Neural progenitor cell (in vitro differentiated cells): ENCODE data around the gene IL6R. TPM values are rescaled to one million over a fixed set of nuclear protein-coding genes. Genes with fewer than 3 reads are reported as not detected.

Source experiments
- DNase-seq: peaks from one replicate; pipeline ENCODE4 v3.0.0-alpha.2; 2016; ENCODE audit warnings: low spot score
- H2AFZ ChIP-seq: fragments of 200-600 bp; sonication (generic); replicated peaks from 2 replicates; pipeline ENCODE4 v1.6.1; 2016; ENCODE audit warnings: antibody characterized with exemption
- H3F3A ChIP-seq: fragments of 200-600 bp; sonication (generic); 2 replicates; pipeline ENCODE4 v1.6.1; 2016; ENCODE audit warnings: antibody characterized with exemption, low read depth
- H3K27ac ChIP-seq: fragments of 200-600 bp; sonication (generic); 2 replicates; pipeline ENCODE4 v1.5.1; 2016; ENCODE audit warnings: mild to moderate bottlenecking
- H3K27me3 ChIP-seq: fragments of 200-600 bp; sonication (generic); 2 replicates; pipeline ENCODE4 v1.6.1; 2016; ENCODE audit warnings: mild to moderate bottlenecking, moderate library complexity
- H3K36me3 ChIP-seq: fragments of 200-600 bp; sonication (generic); 2 replicates; pipeline ENCODE4 v1.5.1; 2016
- H3K4me1 ChIP-seq: fragments of 200-600 bp; sonication (generic); 2 replicates; pipeline ENCODE4 v1.6.1; 2016; ENCODE audit warnings: mixed run types
- H3K4me2 ChIP-seq: fragments of 200-600 bp; sonication (generic); 2 replicates; pipeline ENCODE4 v1.6.1; 2016
- H3K4me3 ChIP-seq: fragments of 200-600 bp; sonication (generic); 2 replicates; pipeline ENCODE4 v1.5.1; 2016
- H3K79me2 ChIP-seq: fragments of 200-600 bp; sonication (generic); 2 replicates; pipeline ENCODE4 v1.6.1; 2016; ENCODE audit warnings: low read depth
- H3K9ac ChIP-seq: fragments of 200-600 bp; sonication (generic); 2 replicates; pipeline ENCODE4 v1.6.1; 2016
- H3K9me3 ChIP-seq: fragments of 200-600 bp; sonication (generic); 2 replicates; pipeline ENCODE4 v1.5.1; 2016; ENCODE audit warnings: low read depth
- H4K20me1 ChIP-seq: fragments of 200-600 bp; sonication (generic); 2 replicates; pipeline ENCODE4 v1.6.1; 2016; ENCODE audit warnings: low read depth
- H3K27ac Mint-ChIP-seq: 3 replicates; pipeline ENCODE4 v1.8.0; 2021; ENCODE audit warnings: mixed read lengths
- H3K27me3 Mint-ChIP-seq: 2 replicates; pipeline ENCODE4 v1.8.0; 2022; ENCODE audit warnings: low read depth, mild to moderate bottlenecking, inconsistent platforms, moderate library complexity, mixed read lengths; ENCODE audit not compliant: insufficient read depth
- H3K36me3 Mint-ChIP-seq: 3 replicates; pipeline ENCODE4 v1.8.0; 2021; ENCODE audit warnings: mixed read lengths
- H3K4me1 Mint-ChIP-seq: 3 replicates; pipeline ENCODE4 v1.8.0; 2021; ENCODE audit warnings: mixed read lengths
- H3K4me3 Mint-ChIP-seq: 3 replicates; pipeline ENCODE4 v1.8.0; 2021; ENCODE audit warnings: mild to moderate bottlenecking, moderate library complexity, mixed read lengths
- H3K9me3 Mint-ChIP-seq: 3 replicates; pipeline ENCODE4 v1.8.0; 2020; ENCODE audit warnings: mixed read lengths
- EZH2 ChIP-seq: fragments of 200-600 bp; sonication (generic); IDR thresholded peaks from 2 replicates; pipeline ENCODE4 v1.6.1; 2017; ENCODE audit warnings: antibody characterized with exemption, mild to moderate bottlenecking, moderate library complexity
- EZH2phosphoT487 ChIP-seq: fragments of 200-600 bp; sonication (generic); IDR thresholded peaks from 2 replicates; pipeline ENCODE4 v1.6.1; 2017; ENCODE audit warnings: antibody characterized with exemption
- total RNA-seq: library from RNA; depleted of rRNA; stranded (reverse); fragments of >200 nt; gene quantifications from 2 replicates; pipeline ENCODE4 v1.2.3, GENCODE V29; 2015; ENCODE audit warnings: low replicate concordance
- TF ChIP-seq, protein P1 (sequence below): fragments of 200-600 bp; sonication (generic); IDR thresholded peaks from 2 replicates; pipeline ENCODE4 v1.5.1; 2017; ENCODE audit warnings: antibody characterized with exemption, mild to moderate bottlenecking

Gene IL6R
- total RNA-seq, 1 donor from 2014 or later = not detected

DNA sequence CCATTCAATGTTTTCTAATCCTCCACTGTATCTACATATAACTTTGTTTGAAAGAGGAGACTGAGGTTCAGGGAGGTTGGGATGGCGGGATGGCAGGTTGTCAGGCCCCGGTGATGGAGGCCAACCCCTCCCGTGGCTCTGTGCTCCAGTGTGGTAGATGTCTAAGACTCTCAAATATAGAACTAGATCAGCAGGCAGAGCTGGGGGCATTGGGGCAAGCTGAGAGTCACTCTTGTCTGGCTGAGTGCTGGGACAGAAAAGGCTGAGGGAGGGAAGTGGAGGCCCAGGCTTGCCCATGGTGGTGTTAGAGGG, 1.7 kb downstream of the IL6R start:
- Mint-ChIP-seq H3K27me3 (peaks cover 35% of the 10 kb centered on the region), H3K36me3 (no peaks in the 10 kb centered on the region), H3K4me3 (peak overlapping the region; percentile 85), H3K9me3 (no peaks in the 10 kb centered on the region), H3K4me1 (peaks cover 20% of the 10 kb centered on the region), H3K27ac (no peak overlapping the region)
- no peak overlapping the region for H3K4me2 ChIP-seq
- peaks cover 13% of the 10 kb centered on the region for H3F3A ChIP-seq
- no peak overlapping the region for H3K9ac ChIP-seq
- no peak overlapping the region for H3K27ac ChIP-seq
- peaks cover 17% of the 10 kb centered on the region for H3K4me1 ChIP-seq
- H3K36me3 ChIP-seq = no peaks in the 10 kb centered on the region
- H2AFZ ChIP-seq = no peak overlapping the region
- no peaks in the 10 kb centered on the region for H4K20me1 ChIP-seq
- DNase-seq = no peak
- H3K9me3 ChIP-seq = no peaks in the 10 kb centered on the region
- TF ChIP-seq EZH2 = no peak
- TF ChIP-seq, protein P1, sequence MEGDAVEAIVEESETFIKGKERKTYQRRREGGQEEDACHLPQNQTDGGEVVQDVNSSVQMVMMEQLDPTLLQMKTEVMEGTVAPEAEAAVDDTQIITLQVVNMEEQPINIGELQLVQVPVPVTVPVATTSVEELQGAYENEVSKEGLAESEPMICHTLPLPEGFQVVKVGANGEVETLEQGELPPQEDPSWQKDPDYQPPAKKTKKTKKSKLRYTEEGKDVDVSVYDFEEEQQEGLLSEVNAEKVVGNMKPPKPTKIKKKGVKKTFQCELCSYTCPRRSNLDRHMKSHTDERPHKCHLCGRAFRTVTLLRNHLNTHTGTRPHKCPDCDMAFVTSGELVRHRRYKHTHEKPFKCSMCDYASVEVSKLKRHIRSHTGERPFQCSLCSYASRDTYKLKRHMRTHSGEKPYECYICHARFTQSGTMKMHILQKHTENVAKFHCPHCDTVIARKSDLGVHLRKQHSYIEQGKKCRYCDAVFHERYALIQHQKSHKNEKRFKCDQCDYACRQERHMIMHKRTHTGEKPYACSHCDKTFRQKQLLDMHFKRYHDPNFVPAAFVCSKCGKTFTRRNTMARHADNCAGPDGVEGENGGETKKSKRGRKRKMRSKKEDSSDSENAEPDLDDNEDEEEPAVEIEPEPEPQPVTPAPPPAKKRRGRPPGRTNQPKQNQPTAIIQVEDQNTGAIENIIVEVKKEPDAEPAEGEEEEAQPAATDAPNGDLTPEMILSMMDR = no peak
- TF ChIP-seq EZH2phosphoT487 = no peak
- peaks cover 72% of the 10 kb centered on the region for H3K27me3 ChIP-seq
- no peak overlapping the region for H3K4me3 ChIP-seq
- H3K79me2 ChIP-seq = no peaks in the 10 kb centered on the region

- peaks cover 72% of the 10 kb centered on the region for H3K27me3 ChIP-seq
- H3K4me3 ChIP-seq = no peak overlapping the region
- peaks cover 13% of the 10 kb centered on the region for H3F3A ChIP-seq
- H3K4me1 Mint-ChIP-seq = peaks cover 20% of the 10 kb centered on the region
- H3K79me2 ChIP-seq = no peaks in the 10 kb centered on the region
- H3K4me2 ChIP-seq = no peak overlapping the region
- H4K20me1 ChIP-seq = no peaks in the 10 kb centered on the region
- no peaks in the 10 kb centered on the region for H3K36me3 ChIP-seq
- TF ChIP-seq EZH2 = no peak
- TF ChIP-seq EZH2phosphoT487 = no peak
- TF ChIP-seq, protein P1 = no peak
- H3K27me3 Mint-ChIP-seq = peaks cover 35% of the 10 kb centered on the region
- H3K36me3 Mint-ChIP-seq = no peaks in the 10 kb centered on the region
- no peak overlapping the region for H3K4me3 Mint-ChIP-seq
- no peak overlapping the region for H3K27ac ChIP-seq
- no peak overlapping the region for H2AFZ ChIP-seq
- no peak overlapping the region for H3K27ac Mint-ChIP-seq
- no peak for DNase-seq
- H3K9me3 Mint-ChIP-seq = no peaks in the 10 kb centered on the region
- H3K4me1 ChIP-seq = peaks cover 17% of the 10 kb centered on the region
- no peak overlapping the region for H3K9ac ChIP-seq
- H3K9me3 ChIP-seq = no peaks in the 10 kb centered on the region
These were observed 2.3 kb downstream of the IL6R start for GRCh38 chr1:154407198-154408091.

- Histone ChIP-seq H2AFZ (no peak overlapping the region), H3F3A (peaks cover 13% of the 10 kb centered on the region), H4K20me1 (no peaks in the 10 kb centered on the region), H3K9ac (no peak overlapping the region), H3K27me3 (peaks cover 64% of the 10 kb centered on the region), H3K36me3 (no peaks in the 10 kb centered on the region), H3K4me2 (no peak overlapping the region), H3K4me1 (peaks cover 17% of the 10 kb centered on the region), H3K79me2 (no peaks in the 10 kb centered on the region), H3K9me3 (no peaks in the 10 kb centered on the region), H3K27ac (no peak overlapping the region), H3K4me3 (no peak overlapping the region)
- no peak for DNase-seq
- H3K4me3 Mint-ChIP-seq = peak overlapping the region; percentile 36
- H3K4me1 Mint-ChIP-seq = peaks cover 20% of the 10 kb centered on the region
- no peaks in the 10 kb centered on the region for H3K9me3 Mint-ChIP-seq
- TF ChIP-seq EZH2 (no peak), EZH2phosphoT487 (no peak)
- TF ChIP-seq, protein P1 = no peak
- peaks cover 29% of the 10 kb centered on the region for H3K27me3 Mint-ChIP-seq
- H3K27ac Mint-ChIP-seq = no peak overlapping the region
- no peaks in the 10 kb centered on the region for H3K36me3 Mint-ChIP-seq
These were observed 3.1 kb downstream of the IL6R start for GRCh38 chr1:154408174-154408777.
